T47D (cell line): ENCODE data around the gene NDUFAF2.
"Not testable (repeated sequence)": the region's sequence is repeated elsewhere in the genome, so short reads cannot be mapped to it uniquely, and the experiment has no call there.

Experiments
- DNase-seq, 2 experiments: peaks; one replicate each; pipeline versions ENCODE4 v3.0.0 to v3.0.0-alpha.2; 2011 to 2012; ENCODE audit warnings: low read depth in 1 of 2, low spot score in 1 of 2
- JUND ChIP-seq: IDR thresholded peaks from 2 replicates; pipeline ENCODE4 v1.6.1; 2012; ENCODE audit warnings: low read depth
- in situ Hi-C: cut with HindIII; loops from 2 replicates; pipeline ENCODE4 v1.10.0; 2016; ENCODE audit warnings: low sequenced_read_pairs, low pct_unique_long_range_greater_than_20kb

Gene NDUFAF2

DNA sequence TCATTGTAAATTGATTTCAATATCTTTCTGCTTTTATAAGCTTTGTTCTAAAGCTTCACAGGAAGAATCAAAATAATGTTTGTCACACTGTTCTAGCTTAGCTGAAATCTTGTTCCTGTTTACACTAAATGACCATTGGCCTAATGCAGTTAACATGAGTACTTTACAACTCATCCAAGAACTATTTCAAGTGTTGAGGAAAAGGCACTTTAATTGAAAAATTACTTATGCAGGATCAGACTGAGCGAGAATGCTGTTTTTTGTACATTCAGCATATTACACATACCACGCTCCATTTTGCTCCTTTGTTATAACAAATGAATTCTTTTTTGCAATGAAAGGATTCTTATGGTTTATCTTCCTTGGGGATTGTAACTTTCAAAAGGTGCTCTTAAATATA, 239.7 kb downstream of the NDUFAF2 start:
- DNase-seq = no peak
- in situ Hi-C loops = no loop called here
- no peak for TF ChIP-seq JUND

- in situ Hi-C loops = no loop called here
- TF ChIP-seq JUND = no peak
Observed at GRCh38 chr5:61186634-61187033, 241.6 kb downstream of the NDUFAF2 start.

GRCh38 chr5:61187352-61187751, 242.3 kb downstream of the NDUFAF2 start:
- in situ Hi-C loops, DNase-seq: not testable (repeated sequence)

More at GRCh38 chr5:61186634-61187033, 241.6 kb downstream of the NDUFAF2 start:
- no peak for DNase-seq

DNA sequence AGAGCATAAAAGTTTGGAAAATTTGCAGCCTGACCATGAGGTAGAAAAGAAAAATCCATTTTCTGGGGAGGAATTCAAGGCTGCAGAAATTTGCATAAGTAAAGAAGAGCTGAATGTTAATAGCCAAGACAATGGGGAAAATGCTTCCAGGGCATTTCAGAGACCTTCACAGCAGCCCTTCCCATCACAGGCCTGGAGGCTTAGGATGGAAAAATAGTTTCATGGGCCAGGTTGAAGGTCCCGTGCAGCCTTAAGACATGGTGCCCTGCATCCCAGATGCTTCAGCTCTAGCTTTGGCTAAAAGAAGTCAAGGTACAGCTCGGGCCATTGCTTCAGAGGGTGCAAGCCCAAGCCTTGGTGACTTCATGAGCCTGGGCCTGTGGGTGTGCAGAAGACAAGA, 242.8 kb downstream of the NDUFAF2 start:
- in situ Hi-C loops, DNase-seq: not testable (repeated sequence)

GRCh38 chr5:61198606-61199005, 253.6 kb downstream of the NDUFAF2 start:
- TF ChIP-seq JUND = no peak
- DNase-seq = no peak
- in situ Hi-C loops = no loop called here

DNA sequence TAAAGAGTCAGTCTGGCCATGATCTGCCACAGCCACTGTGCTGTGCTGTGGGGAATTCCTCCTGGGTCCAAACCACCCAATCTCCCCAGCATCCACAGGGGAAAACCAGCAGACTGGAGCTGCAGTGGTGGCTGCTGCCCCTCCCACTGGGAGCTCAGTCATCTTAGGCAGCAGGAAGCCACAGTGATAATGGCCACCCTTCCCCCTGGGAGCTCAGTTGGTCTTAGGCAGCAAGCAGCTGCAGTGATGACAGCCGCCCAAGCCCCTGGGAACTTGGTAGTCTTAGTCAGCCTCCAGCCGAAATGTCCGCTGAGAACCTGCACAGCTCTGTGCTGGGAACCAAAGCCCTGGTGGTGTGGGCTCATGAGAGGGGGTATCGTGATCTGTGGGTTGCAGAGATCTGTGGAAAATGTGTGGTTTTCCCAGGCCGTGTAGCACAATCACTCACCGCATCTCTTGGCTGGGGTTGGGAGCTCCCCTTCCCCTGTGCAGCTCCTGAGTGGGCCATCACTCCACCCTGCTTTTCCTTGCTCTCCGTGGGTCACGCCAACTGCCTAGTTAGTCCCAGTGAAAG, 255.7 kb downstream of the NDUFAF2 start:
- TF ChIP-seq JUND = no peak
- no peak for DNase-seq
- in situ Hi-C loops = no loop called here

DNA sequence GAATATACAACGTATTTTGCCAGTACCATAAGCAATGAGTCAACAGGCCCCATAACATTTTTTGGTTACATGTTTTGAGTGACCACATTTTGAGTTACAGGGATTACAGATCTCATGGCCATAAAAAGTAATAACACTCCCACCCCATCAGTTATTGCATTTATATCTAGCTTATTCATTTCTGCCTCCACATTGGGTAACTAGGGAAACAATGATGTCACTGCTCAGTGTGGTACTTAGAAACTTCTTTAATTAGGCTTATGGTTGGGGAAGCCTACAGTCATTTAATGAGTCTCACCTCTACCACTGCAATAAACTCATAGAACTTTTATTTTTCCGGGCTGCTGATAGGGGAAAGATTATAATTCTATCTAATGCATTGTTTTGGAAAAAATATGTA, 257.2 kb downstream of the NDUFAF2 start:
- no peak for DNase-seq
- no peak for TF ChIP-seq JUND
- in situ Hi-C loops = no loop called here
